ENCODE measurements around the gene MYL11.

- no peak for TF ChIP-seq POLR2A (IDR thresholded peaks at IDR 0.05; ENCODE audit: low read length)
- TF ChIP-seq GATA1 (IDR thresholded peaks at IDR 0.05; ENCODE audit: low read depth, low read length), result no peak
Observed at GRCh38 chr16:30335598-30336474, 38.8 kb upstream of the MYL11 start.
